Measurements from ENCODE around the gene VPS13D.

VPS13D gene

DNA sequence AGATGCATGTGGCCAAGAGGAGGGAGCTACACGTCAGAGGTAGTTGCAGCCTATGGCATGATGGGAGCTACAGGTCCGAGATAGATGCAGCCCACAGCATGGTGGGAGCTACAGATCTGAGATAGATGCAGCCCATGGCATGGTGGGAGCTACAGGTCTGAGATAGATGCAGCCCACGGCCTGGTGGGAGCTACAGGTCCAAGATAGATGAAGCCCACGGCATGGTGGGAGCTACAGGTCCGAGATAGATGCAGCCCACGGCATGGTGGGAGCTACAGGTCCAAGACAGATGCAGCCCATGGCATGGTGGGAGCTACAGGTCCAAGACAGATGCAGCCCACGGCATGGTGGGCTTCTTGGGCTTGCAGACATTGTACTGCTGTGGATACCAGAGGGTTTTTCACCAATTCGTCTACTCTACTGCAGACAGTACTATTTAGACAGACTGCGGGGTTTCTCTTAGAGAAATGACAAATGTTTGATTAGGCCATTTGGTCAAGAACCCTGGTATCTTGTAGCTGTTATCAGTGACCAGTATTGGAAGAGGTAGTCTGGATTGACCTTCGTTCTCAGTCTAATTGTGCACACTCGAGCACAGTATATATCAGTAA lies 260.8 kb downstream of the VPS13D start:
- in situ Hi-C loops (cut with HindIII; ENCODE audit: low pct_unique_long_range_greater_than_20kb, low sequenced_read_pairs), result no loop called here
- no peak for DNase-seq (ENCODE audit: low read depth in 1 of 2, low spot score in 1 of 2)

GRCh38 chr1:12491656-12492055 lies 261.8 kb downstream of the VPS13D start:
- in situ Hi-C loops (cut with HindIII; ENCODE audit: low pct_unique_long_range_greater_than_20kb, low sequenced_read_pairs), result no loop called here
- no peak for TF ChIP-seq JUND (IDR thresholded peaks at IDR 0.05; ENCODE audit: low read depth)
- no peak for DNase-seq (ENCODE audit: low read depth in 1 of 2, low spot score in 1 of 2)

More for the DNA sequence above, 260.8 kb downstream of the VPS13D start:
- no peak for TF ChIP-seq JUND (IDR thresholded peaks at IDR 0.05; ENCODE audit: low read depth)

GRCh38 chr1:12495725-12496124 lies 265.9 kb downstream of the VPS13D start:
- TF ChIP-seq JUND (IDR thresholded peaks at IDR 0.05; ENCODE audit: low read depth), result no peak
- DNase-seq (ENCODE audit: low read depth in 1 of 2, low spot score in 1 of 2), result no peak
- in situ Hi-C loops (cut with HindIII; ENCODE audit: low pct_unique_long_range_greater_than_20kb, low sequenced_read_pairs), result no loop called here

DNA sequence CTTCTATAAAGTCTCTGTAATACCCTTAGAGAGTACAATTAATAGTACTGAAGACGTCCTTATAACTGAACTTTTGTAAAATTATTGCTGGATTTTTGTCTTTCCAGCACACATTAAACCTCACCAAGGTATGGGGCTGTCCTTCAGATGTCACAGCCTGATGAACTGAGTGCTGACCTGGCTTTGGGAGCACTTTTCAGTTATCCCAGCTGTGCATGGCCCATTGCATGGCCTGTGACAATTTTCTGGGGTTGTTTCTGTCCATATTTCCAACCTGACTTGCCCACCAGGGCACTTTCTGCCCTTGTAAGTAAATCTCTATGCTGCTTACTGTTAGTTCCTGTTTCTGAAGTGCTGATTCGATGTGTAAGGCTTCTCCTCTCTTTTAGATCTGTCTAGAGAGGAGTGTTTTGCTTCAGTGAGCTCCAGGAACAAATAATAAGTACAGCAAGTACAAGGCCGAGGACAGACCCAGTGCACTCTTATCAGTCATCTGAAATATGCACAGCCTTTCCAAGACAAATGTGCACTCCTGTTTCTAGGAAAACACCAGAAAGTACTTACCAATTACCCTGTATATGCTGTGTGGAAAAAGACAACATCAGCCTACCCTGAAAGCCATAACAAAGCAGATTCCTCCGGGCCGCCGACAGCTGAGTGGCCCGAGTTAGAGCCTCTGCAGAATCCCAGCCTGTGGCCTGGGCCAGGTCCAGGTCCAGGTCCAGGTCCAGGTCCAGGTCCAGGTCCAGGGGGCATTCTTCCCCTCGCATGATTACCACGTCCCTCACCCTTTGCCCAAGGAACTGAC lies 266.5 kb downstream of the VPS13D start:
- no peak for TF ChIP-seq JUND (IDR thresholded peaks at IDR 0.05; ENCODE audit: low read depth)
- in situ Hi-C loops (cut with HindIII; ENCODE audit: low pct_unique_long_range_greater_than_20kb, low sequenced_read_pairs), result no loop called here
- peak in 1 of 2 experiments; percentile 44 for DNase-seq (ENCODE audit: low read depth in 1 of 2, low spot score in 1 of 2)

- in situ Hi-C loops (cut with HindIII; ENCODE audit: low pct_unique_long_range_greater_than_20kb, low sequenced_read_pairs), result no loop called here
- DNase-seq (ENCODE audit: low read depth in 1 of 2, low spot score in 1 of 2), result no peak
These were observed 269.9 kb downstream of the VPS13D start for GRCh38 chr1:12499539-12500240.

DNA sequence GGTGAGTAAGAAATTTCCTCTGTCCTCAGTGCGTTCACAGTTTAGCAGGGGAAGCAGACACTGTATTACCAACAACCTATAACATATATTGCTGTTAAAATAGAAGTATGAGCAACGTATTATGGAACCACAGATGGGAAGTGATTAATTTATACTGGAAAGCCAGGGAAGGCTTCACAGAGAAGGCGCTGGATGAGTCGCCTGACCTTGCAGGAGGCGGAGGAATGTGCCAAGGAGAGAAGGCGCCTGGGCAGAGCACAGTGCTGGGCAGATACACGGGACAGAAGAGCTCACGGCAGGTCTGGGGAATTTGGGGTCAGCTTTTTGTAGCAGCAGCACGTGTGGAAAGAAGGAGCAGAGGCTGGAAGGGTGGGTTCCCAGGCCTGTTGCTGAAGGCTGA lies 271.8 kb downstream of the VPS13D start:
- in situ Hi-C loops (cut with HindIII; ENCODE audit: low pct_unique_long_range_greater_than_20kb, low sequenced_read_pairs), result no loop called here
- no peak for TF ChIP-seq JUND (IDR thresholded peaks at IDR 0.05; ENCODE audit: low read depth)
- no peak for DNase-seq (ENCODE audit: low read depth in 1 of 2, low spot score in 1 of 2)

More at GRCh38 chr1:12499539-12500240, 269.9 kb downstream of the VPS13D start:
- TF ChIP-seq JUND (IDR thresholded peaks at IDR 0.05; ENCODE audit: low read depth), result no peak

DNA sequence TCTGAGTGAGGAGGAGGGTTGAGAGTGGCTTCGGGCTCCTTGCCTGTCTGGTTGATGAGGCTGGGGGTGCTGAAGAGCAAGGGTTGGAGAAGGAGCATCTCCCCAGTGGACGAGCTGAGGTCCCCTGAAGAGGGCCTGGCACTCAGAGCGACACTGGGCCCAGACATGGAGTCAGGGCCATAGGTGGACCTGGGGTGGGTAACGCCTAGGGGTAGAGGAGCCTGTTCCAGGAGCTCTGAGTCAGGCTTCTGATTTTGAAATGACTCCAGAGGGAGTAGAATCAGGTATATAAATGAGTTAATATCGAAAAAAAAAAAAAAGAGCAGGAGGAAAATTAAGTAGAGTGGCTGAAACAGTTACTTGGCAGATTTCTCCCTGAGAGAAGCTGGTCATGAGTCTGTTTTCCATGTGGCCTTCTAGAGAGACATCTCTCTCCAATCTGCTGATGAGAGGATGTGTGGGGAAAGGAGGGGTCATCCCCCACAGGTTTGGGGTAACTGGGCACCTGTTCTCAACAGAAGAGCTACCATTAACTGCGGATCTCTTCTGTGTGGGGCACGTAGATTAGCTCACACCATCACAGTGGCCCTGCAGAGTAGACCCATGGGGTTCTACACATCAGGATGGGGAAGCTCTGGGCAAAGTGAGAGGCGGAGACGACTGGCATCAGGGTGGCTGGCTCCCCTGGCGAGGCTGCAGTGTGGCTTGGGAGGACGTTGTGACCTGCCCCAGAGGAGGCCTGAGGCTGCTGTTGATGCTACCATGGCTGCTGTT lies 272.7 kb downstream of the VPS13D start:
- in situ Hi-C loops (cut with HindIII; ENCODE audit: low pct_unique_long_range_greater_than_20kb, low sequenced_read_pairs), result no loop called here
- no peak for TF ChIP-seq JUND (IDR thresholded peaks at IDR 0.05; ENCODE audit: low read depth)
- no peak for DNase-seq (ENCODE audit: low read depth in 1 of 2, low spot score in 1 of 2)

- no peak for TF ChIP-seq JUND (IDR thresholded peaks at IDR 0.05; ENCODE audit: low read depth)
- in situ Hi-C loops (cut with HindIII; ENCODE audit: low pct_unique_long_range_greater_than_20kb, low sequenced_read_pairs), result no loop called here
- DNase-seq (ENCODE audit: low read depth in 1 of 2, low spot score in 1 of 2), result no peak
These were observed 273.9 kb downstream of the VPS13D start for GRCh38 chr1:12503709-12504108.

- in situ Hi-C loops (cut with HindIII; ENCODE audit: low pct_unique_long_range_greater_than_20kb, low sequenced_read_pairs), result no loop called here
- no peak for DNase-seq (ENCODE audit: low read depth in 1 of 2, low spot score in 1 of 2)
- TF ChIP-seq JUND (IDR thresholded peaks at IDR 0.05; ENCODE audit: low read depth), result no peak
These were observed 274.8 kb downstream of the VPS13D start for GRCh38 chr1:12504601-12505000.

DNA sequence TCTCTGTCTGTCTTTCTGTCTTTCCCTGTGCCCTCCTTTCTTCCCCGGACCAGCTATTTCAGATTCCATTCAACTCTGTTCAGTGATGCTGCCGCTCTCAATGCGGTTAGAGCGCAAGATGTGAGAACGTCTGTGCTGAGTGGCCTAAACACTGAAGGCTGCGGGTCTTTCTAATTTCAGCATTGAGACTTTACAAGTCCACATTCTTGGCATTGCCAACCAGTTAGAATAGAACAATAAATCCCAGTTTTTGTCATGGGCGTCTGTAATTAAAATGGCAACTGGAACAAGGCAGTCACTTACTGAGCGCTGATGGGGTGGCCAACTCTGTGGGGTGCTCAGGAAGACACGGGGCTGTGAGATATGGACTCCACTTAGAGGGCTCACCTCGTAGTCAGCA lies 275.4 kb downstream of the VPS13D start:
- no peak for TF ChIP-seq JUND (IDR thresholded peaks at IDR 0.05; ENCODE audit: low read depth)
- in situ Hi-C loops (cut with HindIII; ENCODE audit: low pct_unique_long_range_greater_than_20kb, low sequenced_read_pairs), result no loop called here
- no peak for DNase-seq (ENCODE audit: low read depth in 1 of 2, low spot score in 1 of 2)

DNA sequence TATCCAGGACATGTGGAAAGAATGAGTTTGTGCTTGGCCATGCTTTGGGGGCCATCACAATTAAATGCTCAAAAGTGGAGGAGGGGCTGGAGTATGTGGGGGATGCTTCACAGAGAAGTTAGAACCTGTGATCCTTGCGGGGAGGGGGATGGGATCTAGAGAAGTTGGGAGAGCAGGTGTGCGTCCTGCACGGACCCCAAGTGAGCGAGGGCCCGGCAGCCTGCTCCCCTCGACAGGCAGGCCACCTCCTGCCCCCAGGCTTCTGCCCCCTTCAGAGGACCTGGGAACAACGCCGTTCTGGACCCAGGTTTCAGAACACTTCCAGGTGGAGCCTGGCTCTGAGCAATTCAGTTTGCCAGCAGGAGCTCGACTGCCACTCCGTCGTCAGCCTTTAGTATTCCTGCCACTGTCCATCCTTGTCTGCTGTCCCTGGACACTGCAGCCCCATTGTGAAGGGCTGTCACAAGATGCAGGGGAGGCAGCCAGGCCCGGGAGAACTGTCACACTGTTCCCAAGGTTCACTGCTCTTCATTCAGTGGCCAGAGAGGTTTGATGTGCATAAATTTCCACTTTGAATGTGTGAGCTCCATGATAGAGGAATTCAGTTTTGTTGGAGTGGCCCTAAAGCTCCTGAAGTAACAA lies 275.9 kb downstream of the VPS13D start:
- in situ Hi-C loops (cut with HindIII; ENCODE audit: low pct_unique_long_range_greater_than_20kb, low sequenced_read_pairs), result no loop called here
- DNase-seq (ENCODE audit: low read depth in 1 of 2, low spot score in 1 of 2), result no peak

More for the DNA sequence above, 275.9 kb downstream of the VPS13D start:
- TF ChIP-seq JUND (IDR thresholded peaks at IDR 0.05; ENCODE audit: low read depth), result no peak

Data from T47D (cell line).